GM23338 (cell line): ENCODE results near the gene KHSRP. TPM values are rescaled to one million over a fixed set of nuclear protein-coding genes. Genes with fewer than 3 reads are reported as not detected.

Source experiments
- ATAC-seq: fragments of 200-7000 bp; cut with Tn5 transposase; 3 replicates; pipeline ENCODE4 v1.9.1; 2020
- DNase-seq: peaks from one replicate; pipeline ENCODE4 v3.0.0-alpha.2; 2015; ENCODE audit warnings: low spot score
- H2AFZ ChIP-seq: fragments of 200-600 bp; sonication (generic); 2 replicates; pipeline ENCODE4 v1.8.0; 2016; ENCODE audit warnings: antibody characterized with exemption, mild to moderate bottlenecking, moderate library complexity
- H3F3A ChIP-seq: fragments of 200-600 bp; sonication (generic); replicated peaks from 2 replicates; pipeline ENCODE4 v1.8.0; 2017; ENCODE audit warnings: antibody characterized with exemption, mixed run types, low read depth
- H3K27ac ChIP-seq: fragments of 200-600 bp; sonication (generic); 2 replicates; pipeline ENCODE4 v1.6.1; 2016; ENCODE audit warnings: low read depth
- H3K27me3 ChIP-seq: fragments of 200-600 bp; sonication (generic); 2 replicates; pipeline ENCODE4 v1.8.0; 2016; ENCODE audit warnings: mild to moderate bottlenecking, mixed run types, moderate library complexity; ENCODE audit not compliant: insufficient read depth
- H3K36me3 ChIP-seq: fragments of 200-600 bp; sonication (generic); 2 replicates; pipeline ENCODE4 v1.8.0; 2016; ENCODE audit warnings: mild to moderate bottlenecking; ENCODE audit not compliant: insufficient read depth
- H3K4me1 ChIP-seq: fragments of 200-600 bp; sonication (generic); 2 replicates; pipeline ENCODE4 v1.8.0; 2016; ENCODE audit warnings: mild to moderate bottlenecking, moderate library complexity; ENCODE audit not compliant: insufficient read depth
- H3K4me2 ChIP-seq: fragments of 200-600 bp; sonication (generic); 2 replicates; pipeline ENCODE4 v1.7.1; 2017; ENCODE audit warnings: mixed run types
- H3K4me3 ChIP-seq: fragments of 200-600 bp; sonication (generic); 2 replicates; pipeline ENCODE4 v1.6.1; 2016; ENCODE audit warnings: mixed run types
- H3K79me2 ChIP-seq: fragments of 200-600 bp; sonication (generic); replicated peaks from 2 replicates; pipeline ENCODE4 v1.8.0; 2017; ENCODE audit warnings: mild to moderate bottlenecking; ENCODE audit not compliant: insufficient read depth
- H3K9me2 ChIP-seq: fragments of 200-600 bp; sonication (generic); 2 replicates; pipeline ENCODE4 v1.8.0; 2017; ENCODE audit not compliant: insufficient read depth
- H4K20me1 ChIP-seq: fragments of 200-600 bp; sonication (generic); replicated peaks from 2 replicates; pipeline ENCODE4 v1.8.0; 2017; ENCODE audit warnings: mild to moderate bottlenecking; ENCODE audit not compliant: insufficient read depth
- H3K27ac Mint-ChIP-seq: 2 replicates; pipeline ENCODE4 v1.8.0; 2020; ENCODE audit warnings: inconsistent platforms, mild to moderate bottlenecking, moderate library complexity, mixed read lengths
- H3K27me3 Mint-ChIP-seq: 3 replicates; pipeline ENCODE4 v1.8.0; 2022; ENCODE audit warnings: low read depth, mild to moderate bottlenecking, moderate library complexity, mixed read lengths, inconsistent platforms; ENCODE audit not compliant: insufficient read depth, poor library complexity
- H3K36me3 Mint-ChIP-seq: 3 replicates; pipeline ENCODE4 v1.8.0; 2021; ENCODE audit warnings: low read depth, mild to moderate bottlenecking, inconsistent platforms, moderate library complexity, mixed read lengths
- H3K4me1 Mint-ChIP-seq: 3 replicates; pipeline ENCODE4 v1.8.0; 2020; ENCODE audit warnings: mild to moderate bottlenecking, inconsistent platforms, mixed read lengths
- H3K4me3 Mint-ChIP-seq: 3 replicates; pipeline ENCODE4 v1.8.0; 2021; ENCODE audit warnings: moderate library complexity, mild to moderate bottlenecking, inconsistent platforms, mixed read lengths
- H3K9me3 Mint-ChIP-seq: 3 replicates; pipeline ENCODE4 v1.8.0; 2020; ENCODE audit warnings: moderate library complexity, mild to moderate bottlenecking, inconsistent platforms, mixed read lengths
- CREB1 ChIP-seq: fragments of 250-450 bp; sonication (Bioruptor Pico); IDR thresholded peaks from 2 replicates; pipeline ENCODE4 v1.5.0; 2020; ENCODE audit warnings: low read depth, mild to moderate bottlenecking, moderate library complexity
- ETS1 ChIP-seq: IDR thresholded peaks from 2 replicates; pipeline ENCODE4 v1.6.1; 2016; ENCODE audit warnings: antibody characterized with exemption
- EZH2phosphoT487 ChIP-seq: fragments of 200-600 bp; sonication (generic); IDR thresholded peaks from one replicate; pipeline ENCODE4 v1.8.1; 2018; ENCODE audit warnings: antibody characterized with exemption; ENCODE audit not compliant: unreplicated experiment
- JUNB ChIP-seq: IDR thresholded peaks from one replicate; pipeline ENCODE4 v1.6.1; 2016; ENCODE audit warnings: antibody characterized with exemption; ENCODE audit not compliant: unreplicated experiment
- POLR2AphosphoS5 ChIP-seq: IDR thresholded peaks from 2 replicates; pipeline ENCODE4 v1.6.1; 2016; ENCODE audit warnings: antibody characterized with exemption, low read depth
- STAT1 ChIP-seq: IDR thresholded peaks from one replicate; pipeline ENCODE4 v1.6.1; 2016; ENCODE audit warnings: antibody characterized with exemption; ENCODE audit not compliant: unreplicated experiment
- ZNF114 ChIP-seq: fragments of 250-450 bp; sonication (Bioruptor Pico); IDR thresholded peaks from 2 replicates; pipeline ENCODE4 v1.5.0; 2020; ENCODE audit warnings: mild to moderate bottlenecking, moderate library complexity
- ZNF331 ChIP-seq: fragments of 250-450 bp; sonication (Bioruptor Pico); IDR thresholded peaks from 2 replicates; pipeline ENCODE4 v1.5.0; 2020; ENCODE audit warnings: low read depth, mild to moderate bottlenecking, moderate library complexity
- ZNF462 ChIP-seq: fragments of 250-450 bp; sonication (Bioruptor Pico); IDR thresholded peaks from 2 replicates; pipeline ENCODE4 v1.5.0; 2020; ENCODE audit warnings: mild to moderate bottlenecking, moderate library complexity
- polyA plus RNA-seq: library from polyadenylated mRNA; unstranded; fragments of >200 nt; fragmentation: Nextera tagmentation; extraction: Ambion mirVana; gene quantifications from 2 replicates; pipeline ENCODE4 v1.2.1, GENCODE V29; 2016
- total RNA-seq: library from RNA; depleted of rRNA; stranded (reverse); fragments of >200 nt; shearing (Covaris generic); gene quantifications from 2 replicates; pipeline ENCODE4 v1.2.3, GENCODE V29; 2014
- TF ChIP-seq, protein P1 (sequence below), 2 experiments: fragments of 200-600 bp in 1 of 2; sonication (generic) in 1 of 2; conservative IDR thresholded peaks; 2 replicates each; pipeline versions ENCODE4 v1.5.1 to v1.6.1; 2016 to 2017; ENCODE audit warnings: antibody characterized with exemption in 2 of 2, low read depth in 2 of 2, mild to moderate bottlenecking in 2 of 2, moderate library complexity in 1 of 2
- TF ChIP-seq, protein P2 (sequence below): IDR thresholded peaks from one replicate; pipeline ENCODE4 v1.6.1; 2018; ENCODE audit warnings: antibody characterized with exemption; ENCODE audit not compliant: unreplicated experiment

Gene KHSRP
- total and polyA plus RNA-seq, 2 experiments from 2014 or later = 129 to 359 TPM

DNA sequence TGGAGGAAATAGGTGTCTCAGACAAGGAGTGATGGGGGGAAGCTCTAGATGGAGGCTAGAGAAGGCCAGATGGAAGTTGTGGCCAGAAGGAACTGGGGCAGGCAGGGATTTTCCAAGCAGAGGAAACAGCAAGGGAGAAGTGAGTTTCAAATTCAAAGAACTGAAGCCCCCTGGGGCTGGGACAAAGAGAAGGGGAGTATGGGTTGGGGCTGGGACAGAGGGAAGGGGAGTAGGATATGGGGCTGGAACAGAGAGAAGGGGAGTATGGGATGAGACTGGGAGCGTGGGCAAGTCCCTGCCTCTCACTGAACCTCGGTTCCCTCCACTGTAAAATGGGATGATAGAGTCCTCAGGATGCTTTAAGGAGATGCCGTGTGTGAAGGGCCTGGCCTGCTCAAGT, 29.8 kb downstream of the KHSRP start (continued):
- no peak for TF ChIP-seq ETS1
- no peak for TF ChIP-seq POLR2AphosphoS5
- TF ChIP-seq JUNB = no peak
- TF ChIP-seq ZNF331 (CRISPR knock-in tag) = no peak
- TF ChIP-seq, protein P1, sequence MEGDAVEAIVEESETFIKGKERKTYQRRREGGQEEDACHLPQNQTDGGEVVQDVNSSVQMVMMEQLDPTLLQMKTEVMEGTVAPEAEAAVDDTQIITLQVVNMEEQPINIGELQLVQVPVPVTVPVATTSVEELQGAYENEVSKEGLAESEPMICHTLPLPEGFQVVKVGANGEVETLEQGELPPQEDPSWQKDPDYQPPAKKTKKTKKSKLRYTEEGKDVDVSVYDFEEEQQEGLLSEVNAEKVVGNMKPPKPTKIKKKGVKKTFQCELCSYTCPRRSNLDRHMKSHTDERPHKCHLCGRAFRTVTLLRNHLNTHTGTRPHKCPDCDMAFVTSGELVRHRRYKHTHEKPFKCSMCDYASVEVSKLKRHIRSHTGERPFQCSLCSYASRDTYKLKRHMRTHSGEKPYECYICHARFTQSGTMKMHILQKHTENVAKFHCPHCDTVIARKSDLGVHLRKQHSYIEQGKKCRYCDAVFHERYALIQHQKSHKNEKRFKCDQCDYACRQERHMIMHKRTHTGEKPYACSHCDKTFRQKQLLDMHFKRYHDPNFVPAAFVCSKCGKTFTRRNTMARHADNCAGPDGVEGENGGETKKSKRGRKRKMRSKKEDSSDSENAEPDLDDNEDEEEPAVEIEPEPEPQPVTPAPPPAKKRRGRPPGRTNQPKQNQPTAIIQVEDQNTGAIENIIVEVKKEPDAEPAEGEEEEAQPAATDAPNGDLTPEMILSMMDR (conservative IDR thresholded peaks at IDR 0.05; ENCODE audit: low read depth in 2 of 2) = no peak
- no peak for TF ChIP-seq ZNF114
- no peak for TF ChIP-seq EZH2phosphoT487
- no peak for TF ChIP-seq STAT1
- TF ChIP-seq, protein P2, sequence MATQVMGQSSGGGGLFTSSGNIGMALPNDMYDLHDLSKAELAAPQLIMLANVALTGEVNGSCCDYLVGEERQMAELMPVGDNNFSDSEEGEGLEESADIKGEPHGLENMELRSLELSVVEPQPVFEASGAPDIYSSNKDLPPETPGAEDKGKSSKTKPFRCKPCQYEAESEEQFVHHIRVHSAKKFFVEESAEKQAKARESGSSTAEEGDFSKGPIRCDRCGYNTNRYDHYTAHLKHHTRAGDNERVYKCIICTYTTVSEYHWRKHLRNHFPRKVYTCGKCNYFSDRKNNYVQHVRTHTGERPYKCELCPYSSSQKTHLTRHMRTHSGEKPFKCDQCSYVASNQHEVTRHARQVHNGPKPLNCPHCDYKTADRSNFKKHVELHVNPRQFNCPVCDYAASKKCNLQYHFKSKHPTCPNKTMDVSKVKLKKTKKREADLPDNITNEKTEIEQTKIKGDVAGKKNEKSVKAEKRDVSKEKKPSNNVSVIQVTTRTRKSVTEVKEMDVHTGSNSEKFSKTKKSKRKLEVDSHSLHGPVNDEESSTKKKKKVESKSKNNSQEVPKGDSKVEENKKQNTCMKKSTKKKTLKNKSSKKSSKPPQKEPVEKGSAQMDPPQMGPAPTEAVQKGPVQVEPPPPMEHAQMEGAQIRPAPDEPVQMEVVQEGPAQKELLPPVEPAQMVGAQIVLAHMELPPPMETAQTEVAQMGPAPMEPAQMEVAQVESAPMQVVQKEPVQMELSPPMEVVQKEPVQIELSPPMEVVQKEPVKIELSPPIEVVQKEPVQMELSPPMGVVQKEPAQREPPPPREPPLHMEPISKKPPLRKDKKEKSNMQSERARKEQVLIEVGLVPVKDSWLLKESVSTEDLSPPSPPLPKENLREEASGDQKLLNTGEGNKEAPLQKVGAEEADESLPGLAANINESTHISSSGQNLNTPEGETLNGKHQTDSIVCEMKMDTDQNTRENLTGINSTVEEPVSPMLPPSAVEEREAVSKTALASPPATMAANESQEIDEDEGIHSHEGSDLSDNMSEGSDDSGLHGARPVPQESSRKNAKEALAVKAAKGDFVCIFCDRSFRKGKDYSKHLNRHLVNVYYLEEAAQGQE = no peak

- Histone ChIP-seq H3K4me3 (peak overlapping the region; percentile 99), H3K27me3 (no peaks in the 10 kb centered on the region), H3K9me2 (no peaks in the 10 kb centered on the region), H2AFZ (peak overlapping the region; percentile 86), H3K4me2 (peak overlapping the region; percentile 99), H3K79me2 (peaks cover 20% of the 10 kb centered on the region), H3K4me1 (peaks cover 7% of the 10 kb centered on the region; the same call in 1 of the 2 replicates), H3K27ac (peak overlapping the region; percentile 95), H3K36me3 (peaks cover 6% of the 10 kb centered on the region; the same call in 1 of the 2 replicates), H4K20me1 (no peaks in the 10 kb centered on the region; the same call in 1 of the 2 replicates), H3F3A (peaks cover 6% of the 10 kb centered on the region; the same call in 1 of the 2 replicates)
- peaks cover 14% of the 10 kb centered on the region for H3K36me3 Mint-ChIP-seq
- ATAC-seq (peak; percentile 4), DNase-seq (no peak)
- peaks cover 18% of the 10 kb centered on the region for H3K4me1 Mint-ChIP-seq
- H3K9me3 Mint-ChIP-seq = no peaks in the 10 kb centered on the region; the same call in 2 of the 3 replicates
- H3K27ac Mint-ChIP-seq = peak overlapping the region; percentile 99
- peak overlapping the region; percentile 97 for H3K4me3 Mint-ChIP-seq
- peaks cover 11% of the 10 kb centered on the region for H3K27me3 Mint-ChIP-seq
- TF ChIP-seq ETS1 (no peak), ZNF462 (no peak), CREB1 (CRISPR knock-in tag) (no peak)
These were observed 30.6 kb downstream of the KHSRP start for GRCh38 chr19:6393983-6394412.
